SU-DHL-6 (cell line): ENCODE data around the gene CD200.

Source experiments
- H2AFZ ChIP-seq: fragments of 200-600 bp; sonication (generic); 2 replicates; pipeline ENCODE4 v1.6.1; 2014; ENCODE audit warnings: low read depth, mild to moderate bottlenecking, moderate library complexity, mixed read lengths, antibody characterized with exemption, low read length; ENCODE audit not compliant: severe bottlenecking
- H3F3A ChIP-seq: fragments of 200-600 bp; shearing (Covaris generic); 2 replicates; pipeline ENCODE4 v1.6.0; 2016; ENCODE audit warnings: antibody characterized with exemption, mild to moderate bottlenecking; ENCODE audit not compliant: insufficient read depth
- H3K27ac ChIP-seq: fragments of 200-600 bp; sonication (generic); 2 replicates; pipeline ENCODE4 v1.5.1; 2016; ENCODE audit warnings: low read depth, mild to moderate bottlenecking, low read length, moderate library complexity, mixed read lengths
- H3K27me3 ChIP-seq: fragments of 200-600 bp; sonication (generic), shearing (Covaris generic); 2 replicates; pipeline ENCODE4 v1.6.0; 2014; ENCODE audit warnings: mild to moderate bottlenecking, low read length
- H3K36me3 ChIP-seq: fragments of 200-600 bp; sonication (generic); 2 replicates; pipeline ENCODE4 v1.6.1; 2014; ENCODE audit warnings: mild to moderate bottlenecking, low read length, mixed read lengths
- H3K4me2 ChIP-seq: fragments of 300-600, 200-600 bp; shearing (Covaris generic), sonication (generic); 2 replicates; pipeline ENCODE4 v1.6.0; 2014; ENCODE audit warnings: low read length, low read depth, mild to moderate bottlenecking; ENCODE audit not compliant: poor library complexity, severe bottlenecking
- H3K4me3 ChIP-seq: fragments of 200-600 bp; sonication (generic); 2 replicates; pipeline ENCODE4 v1.5.1; 2014; ENCODE audit warnings: antibody characterized with exemption, low read length, mild to moderate bottlenecking, mixed read lengths; ENCODE audit not compliant: insufficient read depth, poor library complexity, severe bottlenecking
- H3K79me2 ChIP-seq: fragments of 200-600 bp; sonication (generic); 2 replicates; pipeline ENCODE4 v1.6.1; 2014; ENCODE audit warnings: mild to moderate bottlenecking, low read length, moderate library complexity; ENCODE audit not compliant: insufficient read depth
- H3K9ac ChIP-seq: fragments of 200-600 bp; sonication (generic); 2 replicates; pipeline ENCODE4 v1.7.0; 2014; ENCODE audit warnings: mild to moderate bottlenecking, low read length
- H3K9me2 ChIP-seq: fragments of 200-600 bp; sonication (generic); replicated peaks from 2 replicates; pipeline ENCODE4 v1.6.1; 2014; ENCODE audit warnings: low read length; ENCODE audit not compliant: insufficient read depth
- H3K9me3 ChIP-seq: fragments of 200-600 bp; sonication (generic); 2 replicates; pipeline ENCODE4 v1.6.1; 2014; ENCODE audit warnings: low read length, mixed read lengths; ENCODE audit not compliant: insufficient read depth
- H4K20me1 ChIP-seq: fragments of 200-600 bp; sonication (generic); 2 replicates; pipeline ENCODE4 v1.6.1; 2014; ENCODE audit warnings: low read depth, mild to moderate bottlenecking, antibody characterized with exemption, low read length, moderate library complexity, mixed read lengths
- EZH2phosphoT487 ChIP-seq: fragments of 200-600 bp; sonication (generic), shearing (Covaris generic); conservative IDR thresholded peaks from 2 replicates; pipeline ENCODE4 v1.6.1; 2018; ENCODE audit warnings: mild to moderate bottlenecking, antibody characterized with exemption, low read length, moderate library complexity, mixed read lengths
- TF ChIP-seq, protein P1 (sequence below): fragments of 200-600 bp; sonication (generic); IDR thresholded peaks from one replicate; pipeline ENCODE4 v1.5.1; 2017; ENCODE audit warnings: antibody characterized with exemption, mild to moderate bottlenecking, low read length, moderate library complexity; ENCODE audit not compliant: insufficient read depth, poor library complexity, severe bottlenecking

The CD200 gene

DNA sequence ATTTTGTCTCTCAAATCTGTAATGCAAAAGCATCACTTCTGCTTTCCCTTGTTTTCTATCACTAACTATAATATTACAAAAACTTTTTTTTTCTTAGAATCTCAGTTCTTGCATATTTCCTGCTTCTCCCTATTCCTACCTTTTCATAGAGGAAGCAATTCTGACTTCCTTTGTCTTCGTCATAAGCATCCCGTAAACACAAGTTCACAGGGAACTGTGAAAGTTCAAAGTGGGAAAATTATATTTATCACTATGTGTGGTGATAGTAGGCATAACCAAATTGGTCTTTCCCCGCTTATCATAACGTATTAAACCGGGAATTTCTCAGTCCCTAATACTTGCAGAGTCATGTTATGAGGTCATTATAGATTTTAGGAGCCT lies 22.3 kb downstream of the CD200 start:
- H3K9me2 ChIP-seq = no peaks in the 10 kb centered on the region

DNA sequence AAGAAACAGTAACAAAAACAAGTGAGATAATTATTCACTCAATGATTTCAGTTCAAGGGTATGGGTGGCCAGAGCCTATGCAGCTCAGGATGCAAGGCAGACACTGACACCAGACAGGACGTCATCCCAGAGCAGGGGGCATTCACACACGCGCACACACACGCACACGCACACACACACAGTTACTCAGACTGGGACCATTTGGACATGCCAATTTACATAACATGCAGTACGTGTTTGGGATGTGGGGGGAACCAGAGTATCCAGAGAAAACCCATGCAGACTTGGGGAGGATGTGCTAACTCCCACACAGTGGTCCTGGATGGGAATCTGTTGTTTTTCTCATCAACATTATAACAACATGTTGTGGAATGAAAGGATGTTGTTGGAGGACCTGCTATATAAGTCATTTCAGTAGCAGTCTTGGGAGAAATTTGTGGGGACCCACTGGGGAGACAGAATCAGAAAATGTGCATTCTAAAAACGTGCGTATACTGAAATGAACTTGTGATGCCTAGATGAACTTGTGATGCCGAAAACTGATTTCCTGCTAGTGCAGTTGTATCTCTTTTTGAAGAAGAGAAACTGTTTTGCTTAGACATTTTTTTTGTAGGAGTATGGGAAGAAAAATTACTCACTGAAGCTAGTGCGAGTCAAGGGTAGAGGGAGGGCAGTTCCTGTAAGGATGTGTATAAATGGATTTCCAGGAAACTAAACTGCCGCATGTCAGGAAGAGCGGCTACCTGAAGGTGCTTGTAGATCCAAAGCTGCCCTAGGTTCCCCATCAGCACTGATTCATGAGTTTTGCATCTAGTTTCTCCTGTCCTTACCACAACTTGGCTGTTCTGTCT lies 25.2 kb downstream of the CD200 start:
- Histone ChIP-seq H3K9ac (no peak overlapping the region), H3K9me3 (no peaks in the 10 kb centered on the region), H3K4me2 (peak overlapping the region; percentile 23), H3K79me2 (no peaks in the 10 kb centered on the region), H4K20me1 (no peaks in the 10 kb centered on the region), H2AFZ (peak overlapping the region; percentile 7), H3K36me3 (no peaks in the 10 kb centered on the region), H3K27me3 (no peaks in the 10 kb centered on the region), H3K9me2 (no peaks in the 10 kb centered on the region), H3F3A (no peaks in the 10 kb centered on the region), H3K4me3 (no peak overlapping the region), H3K27ac (no peak overlapping the region)
- TF ChIP-seq EZH2phosphoT487 = no peak
- TF ChIP-seq, protein P1, sequence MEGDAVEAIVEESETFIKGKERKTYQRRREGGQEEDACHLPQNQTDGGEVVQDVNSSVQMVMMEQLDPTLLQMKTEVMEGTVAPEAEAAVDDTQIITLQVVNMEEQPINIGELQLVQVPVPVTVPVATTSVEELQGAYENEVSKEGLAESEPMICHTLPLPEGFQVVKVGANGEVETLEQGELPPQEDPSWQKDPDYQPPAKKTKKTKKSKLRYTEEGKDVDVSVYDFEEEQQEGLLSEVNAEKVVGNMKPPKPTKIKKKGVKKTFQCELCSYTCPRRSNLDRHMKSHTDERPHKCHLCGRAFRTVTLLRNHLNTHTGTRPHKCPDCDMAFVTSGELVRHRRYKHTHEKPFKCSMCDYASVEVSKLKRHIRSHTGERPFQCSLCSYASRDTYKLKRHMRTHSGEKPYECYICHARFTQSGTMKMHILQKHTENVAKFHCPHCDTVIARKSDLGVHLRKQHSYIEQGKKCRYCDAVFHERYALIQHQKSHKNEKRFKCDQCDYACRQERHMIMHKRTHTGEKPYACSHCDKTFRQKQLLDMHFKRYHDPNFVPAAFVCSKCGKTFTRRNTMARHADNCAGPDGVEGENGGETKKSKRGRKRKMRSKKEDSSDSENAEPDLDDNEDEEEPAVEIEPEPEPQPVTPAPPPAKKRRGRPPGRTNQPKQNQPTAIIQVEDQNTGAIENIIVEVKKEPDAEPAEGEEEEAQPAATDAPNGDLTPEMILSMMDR = no peak

More for the DNA sequence above, 22.3 kb downstream of the CD200 start:
- H4K20me1 ChIP-seq = no peaks in the 10 kb centered on the region
- H2AFZ ChIP-seq = no peak overlapping the region
- H3K27me3 ChIP-seq = no peaks in the 10 kb centered on the region
- H3K36me3 ChIP-seq = no peaks in the 10 kb centered on the region
- H3K9ac ChIP-seq = no peak overlapping the region
- no peaks in the 10 kb centered on the region for H3F3A ChIP-seq
- no peaks in the 10 kb centered on the region for H3K9me3 ChIP-seq
- no peak overlapping the region for H3K4me2 ChIP-seq
- H3K4me3 ChIP-seq = no peak overlapping the region
- no peak overlapping the region for H3K27ac ChIP-seq
- no peaks in the 10 kb centered on the region for H3K79me2 ChIP-seq
- TF ChIP-seq, protein P1 = no peak
- TF ChIP-seq EZH2phosphoT487 = no peak

DNA sequence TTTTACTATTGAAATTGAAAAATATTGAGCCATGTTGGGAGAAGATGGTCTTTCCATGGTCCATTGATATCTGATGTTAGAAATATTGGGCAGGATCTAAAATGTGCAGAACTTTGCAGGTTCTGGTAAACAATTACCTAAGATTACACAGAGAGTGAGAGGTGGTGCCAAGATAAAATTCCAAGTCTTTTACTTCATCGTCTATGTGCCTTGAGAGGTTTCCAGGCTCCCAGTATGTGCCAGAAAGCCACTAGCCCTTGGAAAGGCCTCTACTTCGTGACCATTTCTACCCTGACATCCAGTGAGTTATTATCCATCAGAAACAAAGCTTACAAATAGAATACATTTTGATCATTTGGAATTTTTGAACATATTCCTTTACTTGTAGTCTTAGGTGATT lies 27.6 kb downstream of the CD200 start:
- Histone ChIP-seq H3K9me3 (no peaks in the 10 kb centered on the region), H4K20me1 (no peaks in the 10 kb centered on the region), H3K9me2 (no peaks in the 10 kb centered on the region), H3K9ac (no peak overlapping the region), H3K27ac (no peak overlapping the region), H2AFZ (no peak overlapping the region), H3F3A (no peaks in the 10 kb centered on the region), H3K79me2 (no peaks in the 10 kb centered on the region), H3K27me3 (no peaks in the 10 kb centered on the region), H3K36me3 (no peaks in the 10 kb centered on the region), H3K4me2 (no peak overlapping the region), H3K4me3 (no peak overlapping the region)
- TF ChIP-seq, protein P1 = no peak
- TF ChIP-seq EZH2phosphoT487 = no peak
